Measurements from ENCODE around the gene GOLPH3L.

The GOLPH3L gene

DNA sequence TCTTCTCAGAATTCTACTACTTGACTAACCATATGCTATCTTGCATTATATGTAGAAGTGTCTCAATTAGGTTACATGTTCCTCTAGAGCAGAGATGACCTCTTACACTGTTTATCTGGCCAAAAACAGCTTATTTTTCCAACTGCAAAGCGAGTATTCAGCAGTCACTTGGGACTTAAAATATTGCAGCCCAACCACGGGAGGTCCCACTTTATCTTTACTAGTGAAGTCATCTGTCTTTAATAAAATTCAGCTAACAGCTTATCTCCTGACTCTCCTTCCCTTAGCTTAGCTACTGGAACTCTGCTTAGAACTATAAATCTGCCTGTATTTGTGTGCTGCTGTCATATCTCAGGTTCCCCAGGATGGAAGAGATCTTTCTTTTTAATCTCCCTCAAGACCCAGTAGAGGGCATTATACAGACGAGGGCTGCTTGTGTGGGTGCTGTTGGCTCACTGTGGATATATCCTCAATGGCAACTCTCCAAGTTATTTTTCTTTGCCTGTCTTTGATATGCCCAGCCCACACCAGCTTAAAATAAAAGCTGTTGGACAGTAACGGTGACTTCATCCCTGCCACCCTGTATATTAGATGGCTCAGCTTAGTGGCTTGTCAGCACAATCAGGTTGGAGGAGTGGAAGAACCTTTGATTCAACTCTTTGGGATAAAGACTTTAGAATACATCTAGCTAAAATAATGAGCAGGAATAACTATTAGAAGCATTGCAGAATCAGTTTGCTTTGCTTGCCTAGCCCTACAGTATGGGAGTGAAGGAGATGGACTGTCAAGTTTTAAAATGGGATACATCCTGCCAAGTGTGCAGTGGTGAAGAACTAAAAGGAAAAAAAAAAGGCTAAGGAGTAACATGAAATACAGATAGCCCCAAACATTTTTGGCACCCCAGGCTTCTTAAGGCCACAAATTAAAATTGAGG lies 77.1 kb downstream of the GOLPH3L start:
- no peak overlapping the region for H3K4me2 ChIP-seq (ENCODE audit: low read depth, low read length)
- peaks cover 21% of the 10 kb centered on the region for H3F3A ChIP-seq (ENCODE audit: insufficient read depth, low read length)
- H3K9ac ChIP-seq (ENCODE audit: low read length): no peak overlapping the region
- no peak for DNase-seq
- H3K9me3 ChIP-seq (replicated peaks; ENCODE audit: insufficient read depth, low read length): no peaks in the 10 kb centered on the region
- no peaks in the 10 kb centered on the region for H3K9me2 ChIP-seq (replicated peaks; ENCODE audit: insufficient read depth, low read length)
- no peaks in the 10 kb centered on the region for H3K27me3 ChIP-seq (replicated peaks; ENCODE audit: insufficient read depth, low read length)
- H4K20me1 ChIP-seq (ENCODE audit: insufficient read depth, low read length): no peaks in the 10 kb centered on the region
- H3K4me1 ChIP-seq (ENCODE audit: low read length): 0 out of 2 replicates have a peak, but pooled peaks cover 9% of the 10 kb centered on the region
- peaks cover 18% of the 10 kb centered on the region; the same call in 1 of the 2 replicates for H3K36me3 ChIP-seq (replicated peaks; ENCODE audit: insufficient read depth, low read length)
- H3K4me3 ChIP-seq (ENCODE audit: low read length): no peak overlapping the region
- H3K27ac ChIP-seq (ENCODE audit: low read length): no peak overlapping the region
- no peak for TF ChIP-seq EZH2 (optimal IDR thresholded peaks at IDR 0.05; ENCODE audit: low read depth, low read length)
- TF ChIP-seq, protein P1, sequence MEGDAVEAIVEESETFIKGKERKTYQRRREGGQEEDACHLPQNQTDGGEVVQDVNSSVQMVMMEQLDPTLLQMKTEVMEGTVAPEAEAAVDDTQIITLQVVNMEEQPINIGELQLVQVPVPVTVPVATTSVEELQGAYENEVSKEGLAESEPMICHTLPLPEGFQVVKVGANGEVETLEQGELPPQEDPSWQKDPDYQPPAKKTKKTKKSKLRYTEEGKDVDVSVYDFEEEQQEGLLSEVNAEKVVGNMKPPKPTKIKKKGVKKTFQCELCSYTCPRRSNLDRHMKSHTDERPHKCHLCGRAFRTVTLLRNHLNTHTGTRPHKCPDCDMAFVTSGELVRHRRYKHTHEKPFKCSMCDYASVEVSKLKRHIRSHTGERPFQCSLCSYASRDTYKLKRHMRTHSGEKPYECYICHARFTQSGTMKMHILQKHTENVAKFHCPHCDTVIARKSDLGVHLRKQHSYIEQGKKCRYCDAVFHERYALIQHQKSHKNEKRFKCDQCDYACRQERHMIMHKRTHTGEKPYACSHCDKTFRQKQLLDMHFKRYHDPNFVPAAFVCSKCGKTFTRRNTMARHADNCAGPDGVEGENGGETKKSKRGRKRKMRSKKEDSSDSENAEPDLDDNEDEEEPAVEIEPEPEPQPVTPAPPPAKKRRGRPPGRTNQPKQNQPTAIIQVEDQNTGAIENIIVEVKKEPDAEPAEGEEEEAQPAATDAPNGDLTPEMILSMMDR (IDR thresholded peaks at IDR 0.05; ENCODE audit: low read length): peak; percentile 20; the same call in 1 of the 2 replicates
- no peak overlapping the region for H2AFZ ChIP-seq (ENCODE audit: low read length)
- H3K79me2 ChIP-seq (ENCODE audit: low read length): peaks cover 33% of the 10 kb centered on the region; the same call in 1 of the 2 replicates

DNA sequence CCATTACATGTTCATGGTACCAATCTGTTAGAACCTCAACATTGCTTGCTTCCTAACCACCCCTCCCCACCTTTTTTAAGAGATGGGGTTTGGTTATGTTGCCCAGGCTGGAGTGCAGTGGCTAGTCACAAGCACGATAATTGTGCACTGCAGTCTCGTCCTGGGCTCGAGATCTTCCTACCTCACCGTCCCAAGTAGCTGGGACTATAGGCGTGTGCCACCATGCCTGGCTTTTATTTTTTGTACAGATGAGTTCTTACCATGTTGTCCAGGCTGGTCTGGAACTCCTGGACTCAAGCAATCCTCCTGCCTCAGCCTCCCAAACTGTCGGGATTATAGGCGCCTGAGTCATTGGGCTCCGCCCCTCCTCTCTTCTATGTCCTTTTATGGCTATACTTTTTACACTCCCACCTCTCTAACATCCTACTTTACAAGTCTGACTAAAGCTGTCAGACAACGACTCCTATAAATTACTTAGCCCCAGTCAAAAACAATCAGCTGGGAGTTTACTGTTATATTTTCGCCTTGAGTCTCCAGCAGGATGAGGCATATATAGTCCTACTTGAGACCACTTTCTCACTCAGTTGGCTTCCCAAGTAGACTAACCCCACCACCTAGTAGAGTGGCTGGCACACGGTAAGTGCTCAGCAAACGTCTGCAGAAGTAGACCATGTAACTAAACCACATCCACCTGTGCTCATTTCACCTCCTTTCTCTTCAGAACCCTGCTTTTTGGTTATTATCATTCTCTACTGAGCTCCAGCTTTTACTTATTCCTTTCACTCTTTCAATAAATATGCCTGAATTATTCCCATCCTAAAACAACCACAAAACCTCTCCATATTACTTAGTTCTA lies 81.4 kb downstream of the GOLPH3L start:
- H2AFZ ChIP-seq (ENCODE audit: low read length): no peak overlapping the region
- H3K9ac ChIP-seq (ENCODE audit: low read length): no peak overlapping the region
- no peak overlapping the region for H3K4me3 ChIP-seq (ENCODE audit: low read length)
- peaks cover 7% of the 10 kb centered on the region; the same call in 1 of the 2 replicates for H3K36me3 ChIP-seq (replicated peaks; ENCODE audit: insufficient read depth, low read length)
- H4K20me1 ChIP-seq (ENCODE audit: insufficient read depth, low read length): no peaks in the 10 kb centered on the region
- H3K27me3 ChIP-seq (replicated peaks; ENCODE audit: insufficient read depth, low read length): no peaks in the 10 kb centered on the region
- H3K79me2 ChIP-seq (ENCODE audit: low read length): peaks cover 19% of the 10 kb centered on the region
- no peak overlapping the region for H3K4me2 ChIP-seq (ENCODE audit: low read depth, low read length)
- no peaks in the 10 kb centered on the region for H3K9me2 ChIP-seq (replicated peaks; ENCODE audit: insufficient read depth, low read length)
- TF ChIP-seq, protein P1 (IDR thresholded peaks at IDR 0.05; ENCODE audit: low read length): no peak
- no peak for TF ChIP-seq EZH2phosphoT487 (IDR thresholded peaks at IDR 0.05; ENCODE audit: low read length)
- no peak for TF ChIP-seq EZH2 (optimal IDR thresholded peaks at IDR 0.05; ENCODE audit: low read depth, low read length)
- peaks cover 40% of the 10 kb centered on the region for H3K4me1 ChIP-seq (ENCODE audit: low read length)
- no peak for DNase-seq
- no peaks in the 10 kb centered on the region for H3K9me3 ChIP-seq (replicated peaks; ENCODE audit: insufficient read depth, low read length)
- H3F3A ChIP-seq (ENCODE audit: insufficient read depth, low read length): peaks cover 46% of the 10 kb centered on the region
- H3K27ac ChIP-seq (ENCODE audit: low read length): peak overlapping the region; percentile 2; the same call in 1 of the 2 replicates

DNA sequence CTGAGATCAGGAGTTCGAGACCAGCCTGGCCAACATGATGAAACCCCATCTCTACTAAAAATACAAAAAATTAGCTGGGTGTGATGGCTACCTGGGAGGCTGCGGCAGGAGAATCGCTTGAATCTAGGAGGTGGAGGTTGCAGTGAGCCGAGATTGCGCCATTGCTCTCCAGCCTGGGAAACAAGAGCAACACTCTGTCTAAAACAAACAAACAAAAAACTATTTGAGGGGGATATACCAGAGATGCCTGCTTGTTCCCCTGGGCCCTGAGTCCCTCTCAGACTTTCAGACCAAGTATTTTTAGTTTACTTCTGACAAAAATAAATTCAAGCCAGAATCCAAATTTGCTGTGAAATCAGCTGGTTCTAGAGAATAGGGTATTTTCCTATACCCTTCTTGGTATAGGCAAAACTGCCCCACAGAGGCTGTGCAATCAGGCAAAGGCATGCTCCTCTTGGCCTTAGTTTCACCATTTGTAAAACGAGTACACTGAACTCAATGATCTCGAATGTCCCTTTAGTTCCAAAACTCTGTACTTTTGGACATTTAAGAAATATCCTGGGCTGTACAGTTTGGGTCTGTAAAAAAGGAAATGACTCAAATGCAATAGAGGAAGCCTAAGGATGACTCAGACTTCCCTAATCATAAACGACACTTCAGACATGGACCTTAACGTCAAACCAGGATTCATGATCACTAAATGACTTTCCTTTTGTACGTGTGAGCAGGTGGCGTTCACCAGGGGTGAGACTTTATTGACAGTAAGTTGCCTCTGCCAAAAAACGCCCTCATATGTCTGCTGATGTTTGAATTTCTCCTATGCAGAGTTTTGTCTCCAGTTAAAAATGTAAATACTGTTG lies 83.7 kb downstream of the GOLPH3L start:
- H3K9ac ChIP-seq (ENCODE audit: low read length): peak overlapping the region; percentile 68
- peak overlapping the region; percentile 8; the same call in 1 of the 2 replicates for H3K4me3 ChIP-seq (ENCODE audit: low read length)

More for the DNA sequence above, 83.7 kb downstream of the GOLPH3L start:
- Histone ChIP-seq H3K27ac (ENCODE audit: low read length) (peak overlapping the region; percentile 91), H3K79me2 (ENCODE audit: low read length) (peaks cover 12% of the 10 kb centered on the region), H2AFZ (ENCODE audit: low read length) (no peak overlapping the region), H3K9me2 (replicated peaks; ENCODE audit: insufficient read depth, low read length) (no peaks in the 10 kb centered on the region), H3K36me3 (replicated peaks; ENCODE audit: insufficient read depth, low read length) (no peaks in the 10 kb centered on the region; the same call in 1 of the 2 replicates), H3K9me3 (replicated peaks; ENCODE audit: insufficient read depth, low read length) (no peaks in the 10 kb centered on the region), H3K4me1 (ENCODE audit: low read length) (peaks cover 40% of the 10 kb centered on the region), H4K20me1 (ENCODE audit: insufficient read depth, low read length) (no peaks in the 10 kb centered on the region), H3K4me2 (ENCODE audit: low read depth, low read length) (peak overlapping the region; percentile 55), H3F3A (ENCODE audit: insufficient read depth, low read length) (peaks cover 46% of the 10 kb centered on the region), H3K27me3 (replicated peaks; ENCODE audit: insufficient read depth, low read length) (no peaks in the 10 kb centered on the region)
- TF ChIP-seq EZH2 (optimal IDR thresholded peaks at IDR 0.05; ENCODE audit: low read depth, low read length) (no peak), EZH2phosphoT487 (IDR thresholded peaks at IDR 0.05; ENCODE audit: low read length) (no peak)
- TF ChIP-seq, protein P1 (IDR thresholded peaks at IDR 0.05; ENCODE audit: low read length): no peak
- DNase-seq: peak; percentile 70

All from MM.1S (cell line).